WTC11 (cell line): ENCODE results near the gene RASSF3. TPM values are rescaled to one million over a fixed set of nuclear protein-coding genes. Genes with fewer than 3 reads are reported as not detected.

ENCODE experiments used
- ATAC-seq: fragments of 200-7000 bp; cut with Tn5 transposase; 2 replicates; pipeline ENCODE4 v1.10.0; 2021; ENCODE audit warnings: mild to moderate bottlenecking, moderate library complexity
- CTCF ChIA-PET: fragments of 300-600 bp; sonication (Branson Sonifier 250); formaldehyde crosslinking; loops from one replicate; lab custom pipeline; 2021; ENCODE audit warnings: antibody characterized with exemption; lab: Charles Lee
- POLR2A ChIA-PET: fragments of 350-600 bp; sonication (Branson Sonifier 250); formaldehyde crosslinking; loops from one replicate; lab custom pipeline; 2021; ENCODE audit warnings: antibody characterized with exemption; lab: Charles Lee
- DNase-seq: peaks from one replicate; pipeline ENCODE4 v3.0.0; 2021; ENCODE audit warnings: low spot score
- H3K27ac Mint-ChIP-seq: 2 replicates; pipeline ENCODE4 v1.8.0; 2021; ENCODE audit warnings: mixed read lengths
- H3K27me3 Mint-ChIP-seq: 2 replicates; pipeline ENCODE4 v1.8.0; 2021; ENCODE audit warnings: low read depth, mild to moderate bottlenecking, moderate library complexity, mixed read lengths
- H3K36me3 Mint-ChIP-seq: 2 replicates; pipeline ENCODE4 v1.8.0; 2021; ENCODE audit warnings: mixed read lengths
- H3K4me1 Mint-ChIP-seq: 2 replicates; pipeline ENCODE4 v1.8.0; 2022; ENCODE audit warnings: mixed read lengths
- H3K4me3 Mint-ChIP-seq: 2 replicates; pipeline ENCODE4 v1.8.0; 2021; ENCODE audit warnings: mild to moderate bottlenecking, moderate library complexity, mixed read lengths
- H3K9me3 Mint-ChIP-seq: 2 replicates; pipeline ENCODE4 v1.8.0; 2021; ENCODE audit warnings: mixed read lengths
- ESRRA ChIP-seq: sonication (generic); formaldehyde crosslinking; IDR thresholded peaks from 2 replicates; pipeline ENCODE4 v1.8.1; 2022; ENCODE audit warnings: mild to moderate bottlenecking, missing genetic modification reagents, borderline replicate concordance
- ETV6 ChIP-seq: sonication (generic); formaldehyde crosslinking; IDR thresholded peaks from 2 replicates; pipeline ENCODE4 v1.8.1; 2022; ENCODE audit warnings: mild to moderate bottlenecking, missing genetic modification reagents
- HMGXB4 ChIP-seq: sonication (generic); formaldehyde crosslinking; IDR thresholded peaks from 2 replicates; pipeline ENCODE4 v1.8.1; 2023; ENCODE audit warnings: mild to moderate bottlenecking, moderate library complexity, missing genetic modification reagents
- PRDM15 ChIP-seq: sonication (generic); formaldehyde crosslinking; IDR thresholded peaks from 2 replicates; pipeline ENCODE4 v1.8.0; 2022; ENCODE audit warnings: missing genetic modification reagents
- SMAD3 ChIP-seq: sonication (generic); formaldehyde crosslinking; IDR thresholded peaks from 2 replicates; pipeline ENCODE4 v1.8.0; 2022; ENCODE audit warnings: missing genetic modification reagents, mild to moderate bottlenecking, borderline replicate concordance
- SMAD4 ChIP-seq: sonication (generic); formaldehyde crosslinking; IDR thresholded peaks from 2 replicates; pipeline ENCODE4 v1.8.0; 2022; ENCODE audit warnings: mild to moderate bottlenecking, missing genetic modification reagents
- TEAD1 ChIP-seq: sonication (generic); formaldehyde crosslinking; IDR thresholded peaks from 2 replicates; pipeline ENCODE4 v1.8.0; 2022; ENCODE audit warnings: mild to moderate bottlenecking, missing genetic modification reagents
- USF2 ChIP-seq: sonication (generic); formaldehyde crosslinking; IDR thresholded peaks from 2 replicates; pipeline ENCODE4 v1.8.1; 2023; ENCODE audit warnings: mild to moderate bottlenecking, missing genetic modification reagents, moderate library complexity
- ZBTB21 ChIP-seq: sonication (generic); formaldehyde crosslinking; IDR thresholded peaks from 2 replicates; pipeline ENCODE4 v1.8.1; 2023; ENCODE audit warnings: mild to moderate bottlenecking, missing genetic modification reagents, borderline replicate concordance
- ZNF121 ChIP-seq: sonication (generic); formaldehyde crosslinking; IDR thresholded peaks from 2 replicates; pipeline ENCODE4 v1.8.0; 2023; ENCODE audit warnings: missing genetic modification reagents
- ZNF671 ChIP-seq: fragments of 250-450 bp; sonication (Bioruptor Pico); IDR thresholded peaks from 2 replicates; pipeline ENCODE4 v1.8.0; 2021; ENCODE audit warnings: mild to moderate bottlenecking
- total RNA-seq: library from RNA; stranded (reverse); gene quantifications from 3 replicates; pipeline ENCODE4 v1.2.3, GENCODE V29; 2021
- TF ChIP-seq, protein P1 (sequence below): fragments of 250-450 bp; sonication (Bioruptor Pico); IDR thresholded peaks from 2 replicates; pipeline ENCODE4 v1.9.0; 2021; ENCODE audit warnings: mild to moderate bottlenecking
- TF ChIP-seq, protein P2 (sequence below): sonication (generic); formaldehyde crosslinking; IDR thresholded peaks from 2 replicates; pipeline ENCODE4 v1.8.0; 2022; ENCODE audit warnings: mild to moderate bottlenecking, missing genetic modification reagents

The RASSF3 gene
- total RNA-seq, 1 experiment from 2014 or later: 54.7 TPM

- H3K4me1 Mint-ChIP-seq: peaks cover 27% of the 10 kb centered on the region
- H3K27me3 Mint-ChIP-seq: no peaks in the 10 kb centered on the region
- no peaks in the 10 kb centered on the region for H3K36me3 Mint-ChIP-seq
- CTCF ChIA-PET: interaction anchor here (0.6 to 4.8 kb wide), 11 partner anchors 24 to 656 kb away, joined by 3 to 29 read pairs (median 4); no protein-coding TSS in a partner anchor
- H3K27ac Mint-ChIP-seq: peak overlapping the region; percentile 97
- DNase-seq (no peak), ATAC-seq (peak; percentile 13)
- POLR2A ChIA-PET: interaction anchor here (0.6 to 1.4 kb wide), 3 partner anchors 61 to 87 kb away, joined by 3 read pairs; no protein-coding TSS in a partner anchor
- H3K4me3 Mint-ChIP-seq: peak overlapping the region; percentile 78
- TF ChIP-seq USF2 (CRISPR knock-in tag): peak; percentile 75
- no peak for TF ChIP-seq ETV6 (CRISPR knock-in tag)
- no peak for TF ChIP-seq ZNF121 (CRISPR knock-in tag)
- no peak for TF ChIP-seq HMGXB4 (CRISPR knock-in tag)
- TF ChIP-seq SMAD3 (CRISPR knock-in tag): no peak
- no peak for TF ChIP-seq TEAD1 (CRISPR knock-in tag)
- TF ChIP-seq, protein P1, sequence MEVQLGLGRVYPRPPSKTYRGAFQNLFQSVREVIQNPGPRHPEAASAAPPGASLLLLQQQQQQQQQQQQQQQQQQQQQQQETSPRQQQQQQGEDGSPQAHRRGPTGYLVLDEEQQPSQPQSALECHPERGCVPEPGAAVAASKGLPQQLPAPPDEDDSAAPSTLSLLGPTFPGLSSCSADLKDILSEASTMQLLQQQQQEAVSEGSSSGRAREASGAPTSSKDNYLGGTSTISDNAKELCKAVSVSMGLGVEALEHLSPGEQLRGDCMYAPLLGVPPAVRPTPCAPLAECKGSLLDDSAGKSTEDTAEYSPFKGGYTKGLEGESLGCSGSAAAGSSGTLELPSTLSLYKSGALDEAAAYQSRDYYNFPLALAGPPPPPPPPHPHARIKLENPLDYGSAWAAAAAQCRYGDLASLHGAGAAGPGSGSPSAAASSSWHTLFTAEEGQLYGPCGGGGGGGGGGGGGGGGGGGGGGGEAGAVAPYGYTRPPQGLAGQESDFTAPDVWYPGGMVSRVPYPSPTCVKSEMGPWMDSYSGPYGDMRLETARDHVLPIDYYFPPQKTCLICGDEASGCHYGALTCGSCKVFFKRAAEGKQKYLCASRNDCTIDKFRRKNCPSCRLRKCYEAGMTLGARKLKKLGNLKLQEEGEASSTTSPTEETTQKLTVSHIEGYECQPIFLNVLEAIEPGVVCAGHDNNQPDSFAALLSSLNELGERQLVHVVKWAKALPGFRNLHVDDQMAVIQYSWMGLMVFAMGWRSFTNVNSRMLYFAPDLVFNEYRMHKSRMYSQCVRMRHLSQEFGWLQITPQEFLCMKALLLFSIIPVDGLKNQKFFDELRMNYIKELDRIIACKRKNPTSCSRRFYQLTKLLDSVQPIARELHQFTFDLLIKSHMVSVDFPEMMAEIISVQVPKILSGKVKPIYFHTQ (CRISPR knock-in tag): no peak
- TF ChIP-seq ZNF671: no peak
- TF ChIP-seq SMAD4: no peak
- TF ChIP-seq, protein P2, sequence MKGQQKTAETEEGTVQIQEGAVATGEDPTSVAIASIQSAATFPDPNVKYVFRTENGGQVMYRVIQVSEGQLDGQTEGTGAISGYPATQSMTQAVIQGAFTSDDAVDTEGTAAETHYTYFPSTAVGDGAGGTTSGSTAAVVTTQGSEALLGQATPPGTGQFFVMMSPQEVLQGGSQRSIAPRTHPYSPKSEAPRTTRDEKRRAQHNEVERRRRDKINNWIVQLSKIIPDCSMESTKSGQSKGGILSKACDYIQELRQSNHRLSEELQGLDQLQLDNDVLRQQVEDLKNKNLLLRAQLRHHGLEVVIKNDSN (CRISPR knock-in tag): peak; percentile 70
- TF ChIP-seq ZBTB21: no peak
- no peaks in the 10 kb centered on the region for H3K9me3 Mint-ChIP-seq
These were observed 1.3 kb upstream of the RASSF3 start for GRCh38 chr12:64608901-64609535.

DNA sequence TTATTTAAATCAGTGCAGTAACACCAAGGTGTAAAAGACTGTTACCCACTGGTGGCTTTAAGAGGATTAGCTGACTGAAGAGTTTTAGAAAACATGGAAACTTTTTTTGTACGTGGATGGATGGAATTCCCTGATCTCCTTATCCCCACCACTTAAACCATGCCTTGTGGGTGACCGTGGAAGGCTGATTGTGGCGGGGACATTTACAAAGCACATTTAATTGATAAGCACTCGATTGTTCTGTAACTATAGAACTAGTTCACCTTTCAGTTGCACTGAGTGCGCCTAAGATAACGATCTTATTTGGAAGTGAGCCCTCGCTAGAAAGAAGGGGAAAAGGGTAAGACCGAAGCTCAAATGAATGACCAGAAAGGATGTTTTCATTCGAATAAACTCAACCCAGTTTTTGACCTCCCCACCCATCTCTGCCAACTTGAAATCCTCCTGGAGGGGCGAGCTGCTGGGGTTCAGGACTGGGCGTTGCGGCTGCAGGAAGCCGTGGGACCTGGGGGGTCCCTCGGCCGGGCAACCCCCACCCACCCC is 688 bp upstream of the RASSF3 start:
- CTCF ChIA-PET: interaction anchor here (0.6 to 4.8 kb wide), 8 partner anchors 25 to 656 kb away, joined by 3 to 29 read pairs (median 4); no protein-coding TSS in a partner anchor
- peaks cover 27% of the 10 kb centered on the region for H3K4me1 Mint-ChIP-seq
- POLR2A ChIA-PET: interaction anchor here (0.6 to 1.4 kb wide), 2 partner anchors 81 to 86 kb away, joined by 3 read pairs; no protein-coding TSS in a partner anchor
- DNase-seq: no peak
- H3K9me3 Mint-ChIP-seq: no peaks in the 10 kb centered on the region
- H3K36me3 Mint-ChIP-seq: no peaks in the 10 kb centered on the region
- peak overlapping the region; percentile 97 for H3K27ac Mint-ChIP-seq
- H3K27me3 Mint-ChIP-seq: no peaks in the 10 kb centered on the region
- TF ChIP-seq, protein P2 (CRISPR knock-in tag): peak; percentile 22; the same call in 1 of the 2 replicates
- TF ChIP-seq PRDM15 (CRISPR knock-in tag) (peak; percentile 24; the same call in 1 of the 2 replicates), ESRRA (CRISPR knock-in tag) (no peak)
- no peak; the same call in 1 of the 2 replicates for ATAC-seq
- H3K4me3 Mint-ChIP-seq: peak overlapping the region; percentile 78
